K562 (cell line): Measurements from ENCODE around the gene COL4A4. TPM values are rescaled to one million over a fixed set of nuclear protein-coding genes. Genes with fewer than 3 reads are reported as not detected.

ENCODE experiments used
- ATAC-seq: fragments of 200-7000 bp; cut with Tn5 transposase; 3 replicates; pipeline ENCODE4 v1.9.1; 2020; ENCODE audit warnings: moderate library complexity
- BruUV-seq: library from RNA; stranded (reverse); fragments of 400-500 nt; replicated peaks from 2 replicates; lab custom pipeline; 2021; lab: Mats Ljungman, UMichigan
- CTCF ChIA-PET: fragments of 300-600 bp; formaldehyde crosslinking; extraction: SDS; loops from one replicate; lab custom pipeline; 2021; ENCODE audit warnings: low intra/inter-chr PET ratio; lab: Yijun Ruan, JAX
- POLR2A ChIA-PET: fragments of 300-600, 350-650 bp; sonication (Branson Sonifier 250); formaldehyde crosslinking; extraction: SDS; loops from one replicate; lab custom pipeline; 2021; ENCODE audit warnings: antibody characterized with exemption, inconsistent platforms; lab: Yijun Ruan, JAX
- DNase-seq, 4 experiments: peaks; one replicate each; pipeline versions ENCODE4 v3.0.0 to v3.0.0-alpha.2; 2011 to 2018; ENCODE audit warnings: low spot score in 3 of 4, mixed read lengths in 3 of 4; ENCODE audit errors: extremely low read depth in 1 of 4
- FAIRE-seq: peaks from 2 replicates; lab custom pipeline; 2011; peaks lifted over from hg19 to GRCh38; lab: Jason Lieb, UNC
- H2AFZ ChIP-seq: 2 replicates; pipeline ENCODE4 v1.6.0; 2011; ENCODE audit warnings: low read depth, low read length, control low read depth, inconsistent platforms
- H3K27ac ChIP-seq: fragments of 200-600 bp; 3 replicates; pipeline ENCODE4 v1.8.0; 2011; ENCODE audit warnings: low read depth, mild to moderate bottlenecking, control low read depth, inconsistent platforms, low read length, moderate library complexity, mixed read lengths; ENCODE audit errors: extremely low read depth
- H3K27me3 ChIP-seq, 2 experiments: fragments of 300-600 bp in 1 of 2; 2 replicates in 1 of 2; 3 replicates in 1 of 2; pipeline versions ENCODE4 v1.6.0 to v1.8.0; 2011; ENCODE audit warnings: inconsistent platforms in 2 of 2, low read length in 2 of 2, mild to moderate bottlenecking in 1 of 2, mixed read lengths in 1 of 2, moderate library complexity in 1 of 2; ENCODE audit not compliant: control insufficient read depth in 2 of 2, insufficient read depth in 2 of 2
- H3K36me3 ChIP-seq: fragments of 300-600 bp; 3 replicates; pipeline ENCODE4 v1.8.0; 2011; ENCODE audit warnings: mild to moderate bottlenecking, low read length, inconsistent platforms; ENCODE audit not compliant: control insufficient read depth, insufficient read depth
- H3K4me1 ChIP-seq, 2 experiments: fragments of 200-600 bp in 1 of 2; replicated peaks in 1 of 2; 2 replicates in 1 of 2; 3 replicates in 1 of 2; pipeline versions ENCODE4 v1.5.1 to v1.8.0; 2011; ENCODE audit warnings: inconsistent platforms in 2 of 2, low read length in 2 of 2, mild to moderate bottlenecking in 1 of 2, mixed read lengths in 1 of 2, moderate library complexity in 1 of 2; ENCODE audit not compliant: control insufficient read depth in 2 of 2, insufficient read depth in 2 of 2
- H3K4me2 ChIP-seq: 2 replicates; pipeline ENCODE4 v1.6.1; 2011; ENCODE audit warnings: low read length, control low read depth, inconsistent platforms, mixed read lengths; ENCODE audit not compliant: insufficient read depth
- H3K4me3 ChIP-seq: fragments of 200-600 bp; sonication (generic), shearing (Covaris generic); 2 replicates; pipeline ENCODE4 v1.5.1; 2016; ENCODE audit warnings: control low read depth, inconsistent platforms
- H3K79me2 ChIP-seq: fragments of 200-600 bp; 3 replicates; pipeline ENCODE4 v1.8.0; 2011; ENCODE audit warnings: low read length, inconsistent platforms; ENCODE audit not compliant: control insufficient read depth, insufficient read depth
- H3K9ac ChIP-seq, 2 experiments: 2 replicates each; pipeline versions ENCODE4 v1.6.0 to v1.6.1; 2011; ENCODE audit warnings: low read depth in 2 of 2, low read length in 2 of 2, control low read depth in 1 of 2, inconsistent platforms in 1 of 2, mild to moderate bottlenecking in 1 of 2, mixed read lengths in 1 of 2; ENCODE audit not compliant: insufficient read depth in 1 of 2
- H3K9me1 ChIP-seq: one replicate; pipeline ENCODE4 v1.6.0; 2011; ENCODE audit warnings: inconsistent platforms, mild to moderate bottlenecking, low read length, moderate library complexity; ENCODE audit not compliant: control insufficient read depth, insufficient read depth
- H3K9me3 ChIP-seq: replicated peaks from 2 replicates; pipeline ENCODE4 v1.5.1; 2011; ENCODE audit warnings: low read depth, low read length, inconsistent platforms; ENCODE audit not compliant: control insufficient read depth, insufficient read depth
- H4K20me1 ChIP-seq: replicated peaks from 2 replicates; pipeline ENCODE4 v1.6.1; 2011; ENCODE audit warnings: low read length, inconsistent platforms, mixed read lengths; ENCODE audit not compliant: control insufficient read depth, insufficient read depth
- GTF3C2 ChIP-seq: IDR thresholded peaks from 3 replicates; pipeline ENCODE4 v1.6.1; 2011; ENCODE audit warnings: borderline replicate concordance, mild to moderate bottlenecking, moderate library complexity; ENCODE audit not compliant: insufficient read length; ENCODE audit errors: extremely low read depth
- KDM2B ChIP-seq: fragments of 250-450 bp; sonication (Bioruptor Pico); IDR thresholded peaks from 2 replicates; pipeline ENCODE4 v1.8.0; 2021; ENCODE audit warnings: mild to moderate bottlenecking, moderate library complexity
- NFE2L1 ChIP-seq: fragments of 450-650 bp; IDR thresholded peaks from 2 replicates; pipeline ENCODE4 v1.6.1; 2016; ENCODE audit warnings: missing genetic modification characterization, low read depth, mild to moderate bottlenecking, missing compliant biosample characterization, moderate library complexity, borderline replicate concordance
- ZNF239 ChIP-seq: fragments of 250-450 bp; sonication (Bioruptor Pico); IDR thresholded peaks from 2 replicates; pipeline ENCODE4 v1.4.0; 2020; ENCODE audit warnings: mild to moderate bottlenecking
- WGBS: fragments of 100-300 bp; shearing (Covaris generic); methylation state at CpG from one replicate; pipeline ENCODE4 v1.1.6; 2016; ENCODE audit warnings: low coverage, mixed read lengths; ENCODE audit not compliant: insufficient coverage; ENCODE audit errors: missing lambda C conversion rate; 5-methylcytosine and 5-hydroxymethylcytosine counted together
- in situ Hi-C: fragments of 300-500 bp; cut with MboI; formaldehyde crosslinking; loops from 4 replicates; pipeline ENCODE4 v1.15.0; 2018; ENCODE audit warnings: inconsistent platforms, mixed read lengths
- intact Hi-C: fragments of 100-400 bp; cut with micrococcal nuclease; formaldehyde crosslinking; loops from 2 replicates; pipeline ENCODE4 v1.14.2; 2022
- polyA plus RNA-seq, 8 experiments: library from polyadenylated mRNA; depleted of rRNA in 4 of 8; stranded (reverse) in 5 of 8; unstranded in 3 of 8; fragments of >200 nt; fragmentation: Nextera tagmentation in 2 of 8; fragmentation: Illumina TruSeq in 1 of 8; extraction: Ambion mirVana in 2 of 8; extraction: Trizol in 1 of 8; gene quantifications; 2 replicates each; pipeline versions ENCODE4 v1.2.1 to v1.2.3, GENCODE V29; 2011 to 2014; ENCODE audit warnings: inconsistent platforms in 1 of 8, missing spikeins in 1 of 8
- total RNA-seq, 7 experiments: library from RNA; depleted of rRNA in 6 of 7; stranded (reverse); fragments of >200 nt in 6 of 7; fragmentation: Illumina TruSeq in 2 of 7; extraction: Trizol in 2 of 7; gene quantifications; 2 replicates each; pipeline versions ENCODE4 v1.2.1 to v1.2.3, GENCODE V29; 2011 to 2021; ENCODE audit warnings: low replicate concordance in 1 of 7

COL4A4 gene
- total and polyA plus RNA-seq, 9 of the 15 experiments (the other 6 are each of a cell fraction or from before 2014, with no cell fraction given): under 0.01 to 0.01 TPM; not detected in 7

- no peaks in the 10 kb centered on the region for H3K9me1 ChIP-seq
- no peak overlapping the region for H3K27ac ChIP-seq
- H3K4me3 ChIP-seq: no peak overlapping the region
- WGBS: 0% methylated on average over 3 of the region's 3 CpGs
- H3K4me1 ChIP-seq: no peaks in the 10 kb centered on the region
- BruUV-seq: no TSS peak
- ChIA-PET POLR2A (no interaction called here), CTCF (no interaction called here)
- no peaks in the 10 kb centered on the region for H3K36me3 ChIP-seq
- DNase-seq: no peak
- intact Hi-C loops: no loop called here
- no peak for ATAC-seq
- H3K79me2 ChIP-seq: no peaks in the 10 kb centered on the region
- H3K9ac ChIP-seq: no peak overlapping the region
- no peaks in the 10 kb centered on the region for H3K27me3 ChIP-seq
- no peak for FAIRE-seq
- H2AFZ ChIP-seq: no peak overlapping the region
- no peaks in the 10 kb centered on the region for H3K9me3 ChIP-seq
- TF ChIP-seq KDM2B: no peak
- no peak for TF ChIP-seq ZNF239 (CRISPR knock-in tag)
- TF ChIP-seq NFE2L1: no peak
- TF ChIP-seq GTF3C2: no peak
- no peak overlapping the region for H3K4me2 ChIP-seq
- H4K20me1 ChIP-seq: no peaks in the 10 kb centered on the region
- in situ Hi-C loops: no loop called here
These were observed 17.0 kb downstream of the COL4A4 start for GRCh38 chr2:227147023-227147422.
